Cortex of kidney (tissue), 1 donor: ENCODE results near the gene PNKD.
"Not testable (repeated sequence)": the region's sequence is repeated elsewhere in the genome, so short reads cannot be mapped to it uniquely, and the experiment has no call there.

Experiments used
- DNase-seq: peaks from one replicate; lab custom pipeline; 2025; lab: John Stamatoyannopoulos, UW

Gene PNKD

GRCh38 chr2:218273214-218273907, 3.0 kb downstream of the PNKD start:
- not testable (repeated sequence) for DNase-seq

- no peak for DNase-seq
These were observed 3.6 kb downstream of the PNKD start for GRCh38 chr2:218273908-218274249.

- no peak for DNase-seq
These were observed 4.3 kb downstream of the PNKD start for GRCh38 chr2:218274586-218274985.

GRCh38 chr2:218275371-218276072, 5.2 kb downstream of the PNKD start:
- DNase-seq, result no peak

GRCh38 chr2:218276986-218277755, 6.9 kb downstream of the PNKD start:
- no peak for DNase-seq

- no peak for DNase-seq
These were observed 7.6 kb downstream of the PNKD start for GRCh38 chr2:218277921-218278320.

GRCh38 chr2:218278531-218279360, 8.4 kb downstream of the PNKD start:
- DNase-seq, result no peak

- no peak for DNase-seq
These were observed 10.0 kb downstream of the PNKD start for GRCh38 chr2:218280260-218280870.

GRCh38 chr2:218281449-218281848, 11.1 kb downstream of the PNKD start:
- no peak for DNase-seq

- no peak for DNase-seq
These were observed 12.1 kb downstream of the PNKD start for GRCh38 chr2:218282173-218282991.

GRCh38 chr2:218284106-218284811, 13.9 kb downstream of the PNKD start:
- no peak for DNase-seq

- no peak for DNase-seq
These were observed 15.3 kb downstream of the PNKD start for GRCh38 chr2:218285604-218286003.

- DNase-seq, result no peak
These were observed 16.5 kb downstream of the PNKD start for GRCh38 chr2:218286570-218287459.

- no peak for DNase-seq
These were observed 19.5 kb downstream of the PNKD start for GRCh38 chr2:218289639-218290315.

- no peak for DNase-seq
These were observed 20.3 kb downstream of the PNKD start for GRCh38 chr2:218290316-218291261.

- DNase-seq, result no peak
These were observed 21.2 kb downstream of the PNKD start for GRCh38 chr2:218291318-218292047.
